Stimulated activated CD4-positive, alpha-beta T cell treated with anti-CD3 and anti-CD28 coated beads, Interleukin-2, amount 100 ng/mL, for 4 hours (primary cell): Measurements from ENCODE around the gene RBM18.

Experiments
- DNase-seq: peaks from one replicate; pipeline ENCODE4 v3.0.0-alpha.2; 2020; ENCODE audit warnings: low read depth

The RBM18 gene

GRCh38 chr9:122221183-122221811 is 43.3 kb downstream of the RBM18 start:
- DNase-seq = no peak

- no peak for DNase-seq
These were observed 43.9 kb downstream of the RBM18 start for GRCh38 chr9:122220673-122221182.

GRCh38 chr9:122219856-122220672 is 44.6 kb downstream of the RBM18 start:
- no peak for DNase-seq

GRCh38 chr9:122218935-122219855 is 45.4 kb downstream of the RBM18 start:
- no peak for DNase-seq

DNA sequence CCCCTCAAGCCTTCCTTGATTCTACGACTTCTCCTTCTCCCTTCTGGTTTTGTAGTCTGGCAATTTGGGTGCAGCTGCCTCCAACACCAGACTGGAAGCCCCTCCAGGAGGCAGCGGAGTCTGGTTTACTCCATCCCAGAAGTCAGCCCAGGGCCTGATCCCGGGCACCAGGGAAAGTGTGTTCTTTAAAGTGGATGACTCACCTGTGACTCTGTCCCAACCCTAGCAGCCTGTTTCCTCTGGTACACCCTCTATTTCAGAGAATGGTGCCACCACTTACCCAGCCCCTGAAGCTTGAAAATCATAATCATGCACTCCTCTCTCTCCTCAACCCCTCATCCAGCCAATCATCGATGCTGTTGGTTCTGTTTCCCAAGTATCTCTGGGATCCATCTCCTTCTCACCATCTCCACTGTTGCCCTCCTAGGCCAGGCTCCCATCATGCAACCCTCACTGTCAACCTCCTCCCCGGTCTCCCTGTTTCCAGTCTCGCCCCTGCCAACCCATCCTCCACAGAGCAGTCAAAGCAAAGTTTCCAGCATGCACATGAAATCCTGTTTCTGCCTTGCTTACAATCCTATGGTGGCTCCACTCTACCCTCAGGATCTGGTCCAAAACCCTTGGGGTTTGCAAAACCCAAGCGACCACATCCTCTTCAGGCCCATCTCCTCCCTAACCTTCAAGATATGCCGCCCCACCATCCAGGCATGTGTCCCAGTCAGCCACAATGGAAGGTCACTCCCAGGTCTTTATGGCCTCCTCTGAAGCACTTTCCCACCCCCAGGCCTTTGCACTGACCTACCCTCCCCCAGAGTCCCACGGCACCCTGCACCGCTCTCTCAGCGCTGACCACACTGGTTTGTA is 46.3 kb downstream of the RBM18 start:
- no peak for DNase-seq

DNA sequence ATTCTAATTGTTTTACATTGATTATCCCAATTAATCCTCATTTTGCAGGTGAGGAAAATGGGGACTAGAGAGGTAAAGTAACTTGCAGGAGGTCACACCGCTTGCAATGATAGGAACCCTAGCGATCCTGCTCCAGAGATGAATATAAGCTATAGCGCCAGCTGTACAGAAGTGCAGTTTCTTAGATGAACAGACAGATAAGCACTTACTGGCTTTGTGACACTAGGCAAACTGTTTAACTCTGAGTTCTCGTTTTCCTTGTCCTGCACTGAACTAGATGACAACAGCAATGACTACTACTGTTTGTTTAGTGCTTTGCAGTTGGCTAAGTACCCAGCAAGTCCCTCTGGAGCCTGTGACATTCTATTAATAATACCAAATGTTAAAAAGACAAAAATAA is 47.0 kb downstream of the RBM18 start:
- no peak for DNase-seq

DNA sequence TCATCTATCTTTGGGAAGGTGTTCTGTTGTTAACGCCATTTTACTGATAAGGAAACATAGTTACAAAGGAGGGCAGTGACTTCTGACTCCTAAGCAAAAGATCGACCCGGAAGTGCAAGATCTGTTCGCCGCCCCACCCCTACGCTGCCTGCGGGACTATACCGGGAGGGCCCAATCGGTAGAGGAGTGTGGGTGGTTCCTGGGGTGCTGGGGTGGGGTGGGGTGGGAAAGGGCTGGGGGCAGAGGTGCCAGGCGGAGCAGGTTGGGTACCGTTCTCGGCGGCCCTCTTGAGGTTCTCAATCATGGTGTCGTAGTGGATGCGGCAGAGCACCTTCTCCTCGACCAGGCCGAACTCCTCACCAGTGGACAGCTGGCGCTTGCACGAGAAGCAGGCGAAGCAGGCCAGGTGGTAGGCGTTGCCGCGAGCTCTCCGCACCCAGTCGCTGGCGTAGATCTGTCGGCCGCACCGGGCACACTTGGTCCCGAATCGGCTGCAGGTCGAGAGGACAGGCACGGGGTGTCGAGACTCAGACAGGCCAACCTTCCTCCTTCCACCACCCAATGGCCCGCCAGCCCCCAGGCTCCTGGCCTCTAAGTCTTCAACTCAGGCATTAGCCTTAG is 47.7 kb downstream of the RBM18 start:
- DNase-seq = no peak

GRCh38 chr9:122216138-122216797 is 48.4 kb downstream of the RBM18 start:
- no peak for DNase-seq

DNA sequence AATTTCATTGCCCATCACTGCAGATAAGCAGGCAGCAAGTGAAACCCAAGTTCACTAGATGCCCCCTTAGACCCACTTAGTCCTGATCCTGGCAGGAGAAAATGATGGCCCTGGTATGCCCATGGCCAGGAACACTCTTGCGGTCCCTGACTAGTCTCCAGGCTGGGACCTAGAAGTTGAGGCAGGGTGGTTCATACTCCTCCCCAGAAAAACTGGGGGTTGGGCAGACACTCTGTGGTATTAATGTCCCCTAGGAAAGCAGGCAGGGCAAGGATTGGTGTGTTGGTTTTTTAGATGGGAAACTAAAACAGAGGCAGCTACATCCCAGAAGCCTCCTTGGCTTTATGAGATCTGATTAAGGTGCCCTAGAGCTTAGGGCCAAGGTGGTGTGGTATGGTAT is 49.0 kb downstream of the RBM18 start:
- DNase-seq = no peak

- DNase-seq = no peak
These were observed 50.1 kb downstream of the RBM18 start for GRCh38 chr9:122214507-122214906.

DNA sequence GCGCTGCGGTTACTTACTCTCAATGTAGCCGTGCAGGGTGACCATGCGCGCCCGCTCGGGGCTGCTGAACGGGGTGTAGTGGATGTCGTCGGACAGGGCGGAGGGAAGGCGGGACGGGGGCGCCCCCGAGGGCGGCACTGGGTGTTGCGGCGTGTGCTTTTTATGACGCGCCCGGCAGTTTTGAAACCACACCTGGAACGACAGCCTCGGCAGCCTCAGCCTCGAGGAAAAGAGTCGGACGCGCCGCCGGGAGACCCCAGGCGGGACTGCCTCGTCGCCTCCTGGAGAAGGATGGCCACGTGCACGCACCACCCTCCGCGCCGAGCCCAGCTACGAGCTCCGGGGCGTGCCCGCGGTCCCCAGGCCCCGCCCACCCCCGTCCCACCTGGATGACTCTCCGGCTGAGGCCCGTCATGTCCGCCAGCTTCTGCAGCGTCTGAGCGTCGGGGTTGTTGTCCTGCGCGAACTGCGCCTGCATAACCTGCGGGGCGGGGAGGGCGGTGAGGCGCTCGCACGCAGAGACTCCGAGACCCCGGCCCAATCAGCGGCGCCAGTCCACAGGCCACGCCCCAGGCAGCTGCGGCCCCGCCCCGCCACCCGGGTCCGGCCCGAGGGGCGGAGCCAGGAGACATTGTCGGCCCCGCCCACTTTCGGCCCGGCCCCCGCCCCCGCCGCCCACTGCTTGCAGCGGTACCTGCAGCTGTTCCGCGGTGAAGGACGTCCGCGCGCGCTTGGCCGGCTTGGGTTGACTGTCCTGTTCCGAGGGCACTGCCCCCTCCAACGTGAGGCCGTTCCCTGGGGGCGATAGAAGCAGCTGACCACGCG is 50.8 kb downstream of the RBM18 start:
- DNase-seq = peak; percentile 25

GRCh38 chr9:122213102-122213588 is 51.5 kb downstream of the RBM18 start:
- no peak for DNase-seq

DNA sequence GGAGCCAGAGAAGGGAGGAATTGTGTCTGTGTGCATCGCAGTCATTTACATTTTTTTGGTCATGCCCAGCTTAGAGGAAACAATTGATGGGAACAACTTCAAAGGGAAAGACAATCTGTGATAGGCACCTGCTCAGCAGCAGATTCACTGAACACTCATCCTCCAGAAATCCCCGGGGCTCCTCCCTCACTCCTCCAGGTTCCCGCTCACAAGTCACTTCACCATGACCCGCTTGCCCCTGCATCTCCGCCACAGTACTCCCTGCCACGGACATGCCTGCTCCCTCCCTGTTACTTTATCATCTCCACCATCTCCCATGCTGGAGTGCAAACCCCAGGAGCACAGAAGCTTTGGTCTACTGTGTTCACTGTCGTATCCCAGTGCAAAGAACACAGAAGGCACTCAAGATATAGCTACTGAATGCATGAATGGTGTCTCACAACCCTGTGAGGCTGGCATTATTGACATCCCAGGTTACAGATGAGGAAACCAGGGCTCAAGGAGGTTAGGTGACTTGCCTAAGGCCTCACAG is 52.1 kb downstream of the RBM18 start:
- DNase-seq = no peak

GRCh38 chr9:122209451-122209850 is 55.2 kb downstream of the RBM18 start:
- no peak for DNase-seq

GRCh38 chr9:122207096-122207495 is 57.5 kb downstream of the RBM18 start:
- DNase-seq = no peak

DNA sequence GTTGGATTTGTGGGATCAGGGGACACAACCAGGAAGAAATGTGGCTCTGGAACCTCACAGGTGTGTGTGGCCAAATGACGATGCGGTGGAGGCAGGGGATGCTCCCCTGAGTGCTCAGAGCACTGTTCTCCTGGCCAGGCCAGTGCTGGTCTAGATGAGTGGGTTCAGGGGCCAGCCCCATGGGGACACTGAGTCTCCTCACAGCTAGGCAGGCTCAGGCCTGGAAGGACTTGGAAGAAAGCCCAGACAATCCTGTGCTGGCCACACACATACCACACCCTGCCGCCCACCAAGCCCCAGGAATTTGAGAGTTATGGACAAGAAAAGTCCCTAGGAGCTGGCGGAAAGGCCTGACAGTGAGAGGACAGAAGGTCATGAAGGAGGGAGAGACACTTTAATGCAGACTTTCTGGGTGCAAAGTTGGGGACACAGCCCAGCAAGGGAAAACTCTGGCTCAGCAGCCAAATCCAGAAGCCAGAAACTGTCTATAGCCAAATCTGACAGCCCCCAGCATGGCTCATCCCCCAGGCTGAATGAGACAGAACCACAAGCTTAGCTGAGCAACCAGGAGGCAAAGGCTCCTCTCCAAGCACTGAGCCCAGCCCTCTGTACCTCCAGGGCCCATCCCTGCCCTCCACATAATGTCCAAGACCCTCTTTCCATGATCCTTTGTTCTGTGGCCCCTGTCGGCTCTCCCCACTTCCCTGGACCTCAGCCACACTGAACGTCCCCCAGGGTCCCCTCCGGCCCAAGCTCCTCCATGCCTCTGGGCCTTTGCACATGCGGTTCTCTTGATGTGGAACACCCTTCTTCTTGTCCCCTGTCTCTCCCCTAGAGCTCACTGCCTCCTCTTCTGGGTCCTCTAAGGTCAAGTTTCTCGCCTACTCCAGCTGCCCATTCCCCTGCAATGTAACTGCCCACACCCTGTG is 58.3 kb downstream of the RBM18 start:
- no peak for DNase-seq

- no peak for DNase-seq
These were observed 59.5 kb downstream of the RBM18 start for GRCh38 chr9:122205176-122205575.

GRCh38 chr9:122204491-122204890 is 60.1 kb downstream of the RBM18 start:
- no peak for DNase-seq
